Liver (tissue), 3 donors: ENCODE measurements around the gene NR1I3.

Experiments used
- CTCF ChIP-seq: fragments of 150-350 bp; IDR thresholded peaks from 2 replicates; pipeline ENCODE4 v1.5.1; 2017; ENCODE audit warnings: improper control_type of control experiment, low read depth, low read length; ENCODE audit not compliant: missing input control
- MAX ChIP-seq: IDR thresholded peaks from 2 replicates; pipeline ENCODE4 v1.6.1; 2016; ENCODE audit warnings: antibody characterized with exemption
- SP1 ChIP-seq: IDR thresholded peaks from 2 replicates; pipeline ENCODE4 v1.6.1; 2018; ENCODE audit warnings: antibody characterized with exemption, mild to moderate bottlenecking
- TAF1 ChIP-seq: conservative IDR thresholded peaks from 2 replicates; pipeline ENCODE4 v1.6.1; 2016; ENCODE audit warnings: antibody characterized with exemption, mild to moderate bottlenecking
- YY1 ChIP-seq: IDR thresholded peaks from 2 replicates; pipeline ENCODE4 v1.6.1; 2016; ENCODE audit warnings: antibody characterized with exemption, mild to moderate bottlenecking
- donor health status: healthy.
- donor health status: healthy.

GRCh38 chr1:161182214-161182613 lies 55.8 kb downstream of the NR1I3 start:
- TF ChIP-seq TAF1 (no peak), MAX (no peak), CTCF (no peak), SP1 (no peak), YY1 (no peak)
